ENCODE measurements around the gene SF3A2. TPM values are rescaled to one million over a fixed set of nuclear protein-coding genes. Genes with fewer than 3 reads are reported as not detected.

The SF3A2 gene
- total and polyA plus RNA-seq, 4 donors = 37.2 to 113 (median 63.0) TPM

DNA sequence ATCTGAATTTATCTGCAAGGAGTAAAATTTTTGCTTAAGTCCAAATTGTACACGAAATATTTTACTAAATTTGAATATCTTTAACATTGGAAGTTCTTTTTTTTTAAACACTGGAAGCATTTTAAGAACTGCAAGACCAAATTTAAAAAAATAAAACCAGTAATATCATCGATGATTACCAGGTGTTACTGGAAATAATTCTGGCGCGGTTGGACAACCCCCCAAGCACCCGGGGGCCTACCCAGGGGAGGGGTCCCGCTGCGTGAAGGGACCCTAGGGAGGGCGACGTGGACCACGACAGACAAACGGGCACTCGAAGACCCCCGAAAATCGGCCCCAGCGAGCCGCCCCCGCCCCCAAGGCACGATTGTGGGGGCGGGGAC is 32.2 kb downstream of the SF3A2 start:
- peak overlapping the region; percentile 52 for H3K4me3 ChIP-seq
- H3K9me3 ChIP-seq (ENCODE audit: control insufficient read depth in 4 of 4, insufficient read depth in 3 of 4, low read length in 3 of 4) = no peaks in the 10 kb centered on the region
- no peaks in the 10 kb centered on the region for H3K27me3 ChIP-seq (ENCODE audit: control insufficient read depth in 3 of 3, insufficient read depth in 3 of 3, low read length in 2 of 3)
- H3K27ac ChIP-seq (ENCODE audit: low read depth in 1 of 2, low read length in 1 of 2) = peak overlapping the region; percentile 64 to 72
- TF ChIP-seq, protein P1, sequence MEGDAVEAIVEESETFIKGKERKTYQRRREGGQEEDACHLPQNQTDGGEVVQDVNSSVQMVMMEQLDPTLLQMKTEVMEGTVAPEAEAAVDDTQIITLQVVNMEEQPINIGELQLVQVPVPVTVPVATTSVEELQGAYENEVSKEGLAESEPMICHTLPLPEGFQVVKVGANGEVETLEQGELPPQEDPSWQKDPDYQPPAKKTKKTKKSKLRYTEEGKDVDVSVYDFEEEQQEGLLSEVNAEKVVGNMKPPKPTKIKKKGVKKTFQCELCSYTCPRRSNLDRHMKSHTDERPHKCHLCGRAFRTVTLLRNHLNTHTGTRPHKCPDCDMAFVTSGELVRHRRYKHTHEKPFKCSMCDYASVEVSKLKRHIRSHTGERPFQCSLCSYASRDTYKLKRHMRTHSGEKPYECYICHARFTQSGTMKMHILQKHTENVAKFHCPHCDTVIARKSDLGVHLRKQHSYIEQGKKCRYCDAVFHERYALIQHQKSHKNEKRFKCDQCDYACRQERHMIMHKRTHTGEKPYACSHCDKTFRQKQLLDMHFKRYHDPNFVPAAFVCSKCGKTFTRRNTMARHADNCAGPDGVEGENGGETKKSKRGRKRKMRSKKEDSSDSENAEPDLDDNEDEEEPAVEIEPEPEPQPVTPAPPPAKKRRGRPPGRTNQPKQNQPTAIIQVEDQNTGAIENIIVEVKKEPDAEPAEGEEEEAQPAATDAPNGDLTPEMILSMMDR (IDR thresholded peaks at IDR 0.05; ENCODE audit: control extremely low read depth, extremely low read depth) = no peak
- H3K36me3 ChIP-seq (ENCODE audit: control insufficient read depth in 4 of 4, insufficient read depth in 4 of 4, low read length in 4 of 4) = peaks cover 4 to 19% (median 9%) of the 10 kb centered on the region in 4 donors
- H3K9ac ChIP-seq (ENCODE audit: insufficient read depth in 1 of 2, low read length in 2 of 2) = peak overlapping the region; percentile 11 to 16
- peaks cover 0 to 17% (median 12%) of the 10 kb centered on the region in 5 donors for H3K4me1 ChIP-seq (ENCODE audit: control insufficient read depth in 5 of 5, insufficient read depth in 5 of 5, low read length in 5 of 5)
- 2% methylated on average over 14 to 19 of the region's 19 CpGs for WGBS, 2 donors
- ATAC-seq (ENCODE audit: insufficient read depth, low FRiP score) (no peak), DNase-seq (no peak)

DNA sequence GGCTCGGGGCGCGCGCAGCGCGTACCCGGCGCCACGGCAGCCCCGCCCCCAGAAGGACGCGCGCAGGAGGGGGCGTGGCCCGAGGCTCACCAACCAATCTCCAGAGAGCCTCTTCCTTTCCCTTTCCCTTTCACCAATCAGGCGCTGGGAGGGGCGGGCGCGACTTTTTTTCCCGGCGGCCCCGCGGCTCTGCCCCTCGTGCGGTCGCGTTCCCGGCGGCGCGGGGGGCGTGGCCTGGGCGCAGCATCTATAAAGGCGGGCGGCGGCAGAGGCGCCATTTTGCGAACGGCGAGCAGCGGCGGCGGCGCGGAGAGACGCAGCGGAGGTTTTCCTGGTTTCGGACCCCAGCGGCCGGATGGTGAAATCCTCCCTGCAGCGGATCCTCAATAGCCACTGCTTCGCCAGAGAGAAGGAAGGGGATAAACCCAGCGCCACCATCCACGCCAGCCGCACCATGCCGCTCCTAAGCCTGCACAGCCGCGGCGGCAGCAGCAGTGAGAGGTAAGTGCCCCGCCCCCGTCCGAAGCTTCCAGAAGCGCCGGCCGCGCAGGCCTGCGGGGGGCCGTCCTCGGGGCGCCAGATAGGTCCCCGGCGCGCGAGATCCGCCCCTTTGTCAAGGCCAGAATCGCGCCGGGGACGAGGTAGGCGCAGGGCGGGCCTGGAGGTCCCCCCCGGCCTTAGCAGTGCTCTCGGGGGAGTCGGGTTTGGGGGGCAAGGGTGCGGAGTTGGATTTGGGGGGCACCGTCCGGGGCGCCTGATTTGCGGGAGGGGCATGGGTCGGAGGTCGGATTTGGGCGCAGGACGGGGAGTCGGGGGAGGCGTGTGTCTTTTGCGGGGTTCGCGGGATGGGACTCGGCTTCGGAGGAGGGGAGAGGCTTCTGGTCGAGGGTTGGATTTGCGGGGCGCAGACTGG is 32.9 kb downstream of the SF3A2 start:
- H3K4me1 ChIP-seq (ENCODE audit: control insufficient read depth in 5 of 5, insufficient read depth in 5 of 5, low read length in 5 of 5) = peaks cover 0 to 21% (median 12%) of the 10 kb centered on the region in 5 donors
- peak; percentile 98 to 99 (median 98) for DNase-seq
- H3K27ac ChIP-seq (ENCODE audit: low read depth in 1 of 2, low read length in 1 of 2) = peak overlapping the region; percentile 99
- peak overlapping the region; percentile 46 to 90 for H3K9ac ChIP-seq (ENCODE audit: insufficient read depth in 1 of 2, low read length in 2 of 2)
- TF ChIP-seq, protein P1 (IDR thresholded peaks at IDR 0.05; ENCODE audit: control extremely low read depth, extremely low read depth) = peak; percentile 1
- H3K9me3 ChIP-seq (ENCODE audit: control insufficient read depth in 4 of 4, insufficient read depth in 3 of 4, low read length in 3 of 4) = no peaks in the 10 kb centered on the region
- peaks cover 4 to 19% (median 9%) of the 10 kb centered on the region in 4 donors for H3K36me3 ChIP-seq (ENCODE audit: control insufficient read depth in 4 of 4, insufficient read depth in 4 of 4, low read length in 4 of 4)
- ATAC-seq (ENCODE audit: insufficient read depth, low FRiP score) = peak; percentile 75
- 1% methylated on average over 95 to 103 of the region's 103 CpGs for WGBS, 2 donors
- no peaks in the 10 kb centered on the region for H3K27me3 ChIP-seq (ENCODE audit: control insufficient read depth in 3 of 3, insufficient read depth in 3 of 3, low read length in 2 of 3)
- H3K4me3 ChIP-seq = peak overlapping the region; percentile 81

DNA sequence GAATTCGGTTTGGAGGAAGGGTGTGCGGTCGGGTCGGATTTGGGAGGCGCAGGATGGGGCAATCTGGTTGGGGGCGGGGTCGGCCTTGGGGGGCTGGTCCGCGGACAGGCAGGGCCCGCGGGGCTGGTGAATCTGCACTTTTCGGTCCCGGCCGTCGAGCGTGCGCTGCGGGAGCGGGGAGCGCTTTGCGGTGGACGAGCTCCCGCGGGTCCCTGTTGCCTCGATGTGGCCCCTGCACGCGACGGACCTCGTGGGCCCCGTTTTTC is 33.5 kb downstream of the SF3A2 start:
- ATAC-seq (ENCODE audit: insufficient read depth, low FRiP score) (no peak), DNase-seq (no peak)
- peak overlapping the region; percentile 81 for H3K4me3 ChIP-seq
- peak overlapping the region; percentile 46 to 61 for H3K9ac ChIP-seq (ENCODE audit: insufficient read depth in 1 of 2, low read length in 2 of 2)
- WGBS, 2 donors = 0 to 1% methylated on average over 29 to 30 of the region's 30 CpGs
- peaks cover 4 to 19% (median 9%) of the 10 kb centered on the region in 4 donors for H3K36me3 ChIP-seq (ENCODE audit: control insufficient read depth in 4 of 4, insufficient read depth in 4 of 4, low read length in 4 of 4)
- H3K4me1 ChIP-seq (ENCODE audit: control insufficient read depth in 5 of 5, insufficient read depth in 5 of 5, low read length in 5 of 5) = peaks cover 0 to 23% (median 14%) of the 10 kb centered on the region in 5 donors
- no peaks in the 10 kb centered on the region for H3K9me3 ChIP-seq (ENCODE audit: control insufficient read depth in 4 of 4, insufficient read depth in 3 of 4, low read length in 3 of 4)
- H3K27me3 ChIP-seq (ENCODE audit: control insufficient read depth in 3 of 3, insufficient read depth in 3 of 3, low read length in 2 of 3) = no peaks in the 10 kb centered on the region
- peak overlapping the region; percentile 99 for H3K27ac ChIP-seq (ENCODE audit: low read depth in 1 of 2, low read length in 1 of 2)
- TF ChIP-seq, protein P1 (IDR thresholded peaks at IDR 0.05; ENCODE audit: control extremely low read depth, extremely low read depth) = no peak

Data from lung (tissue), 12 donors.